ENCODE results near the gene SFMBT2. TPM values are rescaled to one million over a fixed set of nuclear protein-coding genes. Genes with fewer than 3 reads are reported as not detected.

SFMBT2 gene
- total RNA-seq, 1 donor, result 2.0 TPM

DNA sequence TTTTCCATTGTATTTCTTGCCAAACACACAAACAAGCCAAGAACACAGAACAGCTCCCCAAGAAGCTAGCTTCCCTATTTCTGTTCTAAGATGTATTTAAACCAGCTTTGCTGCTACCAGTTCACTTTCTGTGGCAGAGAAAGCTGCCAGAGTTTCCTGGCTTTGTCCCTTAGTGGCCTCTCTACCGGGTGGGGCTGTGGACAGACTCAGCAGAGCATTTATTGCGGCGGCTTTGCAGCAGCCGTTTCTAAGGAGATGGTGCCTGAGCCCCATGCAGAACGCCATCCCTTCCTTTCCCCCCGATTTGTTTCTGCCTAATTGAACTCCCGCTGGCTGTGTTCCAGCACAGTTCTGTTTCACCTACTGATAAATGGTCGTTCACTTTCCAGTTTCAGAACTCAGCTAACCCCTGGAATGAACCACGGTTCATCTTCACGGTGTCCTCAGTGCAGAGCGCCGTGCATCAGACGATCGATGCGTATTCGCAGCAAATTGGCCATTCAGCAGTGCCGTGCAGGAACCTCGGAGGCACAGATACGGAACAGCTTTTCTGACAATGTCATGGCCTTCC is 33.8 kb upstream of the SFMBT2 start:
- no peak overlapping the region for H3K4me3 ChIP-seq (ENCODE audit: low read depth, low read length)
- no peak for DNase-seq (ENCODE audit: low read depth)
- TF ChIP-seq, protein P1, sequence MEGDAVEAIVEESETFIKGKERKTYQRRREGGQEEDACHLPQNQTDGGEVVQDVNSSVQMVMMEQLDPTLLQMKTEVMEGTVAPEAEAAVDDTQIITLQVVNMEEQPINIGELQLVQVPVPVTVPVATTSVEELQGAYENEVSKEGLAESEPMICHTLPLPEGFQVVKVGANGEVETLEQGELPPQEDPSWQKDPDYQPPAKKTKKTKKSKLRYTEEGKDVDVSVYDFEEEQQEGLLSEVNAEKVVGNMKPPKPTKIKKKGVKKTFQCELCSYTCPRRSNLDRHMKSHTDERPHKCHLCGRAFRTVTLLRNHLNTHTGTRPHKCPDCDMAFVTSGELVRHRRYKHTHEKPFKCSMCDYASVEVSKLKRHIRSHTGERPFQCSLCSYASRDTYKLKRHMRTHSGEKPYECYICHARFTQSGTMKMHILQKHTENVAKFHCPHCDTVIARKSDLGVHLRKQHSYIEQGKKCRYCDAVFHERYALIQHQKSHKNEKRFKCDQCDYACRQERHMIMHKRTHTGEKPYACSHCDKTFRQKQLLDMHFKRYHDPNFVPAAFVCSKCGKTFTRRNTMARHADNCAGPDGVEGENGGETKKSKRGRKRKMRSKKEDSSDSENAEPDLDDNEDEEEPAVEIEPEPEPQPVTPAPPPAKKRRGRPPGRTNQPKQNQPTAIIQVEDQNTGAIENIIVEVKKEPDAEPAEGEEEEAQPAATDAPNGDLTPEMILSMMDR (IDR thresholded peaks at IDR 0.05; ENCODE audit: insufficient read depth, low read length), result no peak

DNA sequence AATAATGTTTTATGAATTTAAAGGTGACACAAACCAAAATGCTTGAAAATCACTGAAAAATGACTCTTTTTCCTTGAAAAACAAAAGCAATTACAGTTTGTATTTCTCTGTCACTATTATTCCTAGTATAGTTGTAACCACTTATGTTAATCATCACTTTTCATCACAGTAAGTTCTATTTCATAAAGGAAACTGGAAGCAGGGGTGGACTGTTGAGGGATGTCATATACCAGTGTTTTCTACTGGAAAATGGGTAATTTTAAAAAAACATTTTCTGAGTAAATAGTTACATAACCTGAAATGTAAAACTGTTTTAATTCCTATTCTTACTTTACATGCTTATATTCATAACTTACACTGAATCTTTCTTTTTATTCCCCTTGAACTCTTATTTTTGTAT is 32.2 kb upstream of the SFMBT2 start:
- TF ChIP-seq, protein P1 (IDR thresholded peaks at IDR 0.05; ENCODE audit: insufficient read depth, low read length), result no peak
- no peak overlapping the region for H3K4me3 ChIP-seq (ENCODE audit: low read depth, low read length)
- no peak for DNase-seq (ENCODE audit: low read depth)

DNA sequence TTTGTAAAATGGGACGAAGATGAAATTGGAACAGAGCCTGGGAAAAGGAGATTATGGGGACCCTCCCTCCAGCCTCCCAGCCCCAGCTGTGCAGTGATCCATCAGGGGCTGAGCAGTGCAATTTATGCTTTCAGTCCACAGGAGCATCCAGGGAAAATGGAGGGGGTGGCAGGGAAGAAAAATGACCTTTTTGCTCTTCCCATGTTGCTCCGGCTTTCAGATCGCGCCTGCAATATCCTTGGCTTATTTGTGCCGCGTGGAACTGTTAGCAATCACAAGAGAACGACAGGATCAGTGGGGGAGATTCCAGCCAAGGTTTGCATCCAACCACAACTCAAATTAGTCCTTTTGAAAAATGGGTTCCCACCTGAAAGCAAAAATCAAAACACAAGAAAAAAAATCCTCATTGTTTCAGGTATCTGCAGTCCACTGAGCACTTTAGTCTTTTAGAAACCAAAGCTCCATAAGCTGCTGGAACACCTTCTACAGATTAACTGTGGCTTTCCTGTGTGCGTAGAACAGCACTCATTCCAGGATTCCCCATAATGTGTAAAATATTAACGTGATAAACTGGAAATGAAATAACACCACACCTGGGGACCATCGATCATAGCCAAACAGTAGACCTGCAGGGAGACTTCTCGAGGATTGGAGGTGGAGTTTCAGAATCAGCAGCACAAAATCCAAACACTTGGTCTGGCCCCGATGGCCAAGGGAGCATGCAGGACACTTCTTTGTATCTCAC is 30.7 kb upstream of the SFMBT2 start:
- DNase-seq (ENCODE audit: low read depth), result no peak
- TF ChIP-seq, protein P1 (IDR thresholded peaks at IDR 0.05; ENCODE audit: insufficient read depth, low read length), result no peak
- no peak overlapping the region for H3K4me3 ChIP-seq (ENCODE audit: low read depth, low read length)

DNA sequence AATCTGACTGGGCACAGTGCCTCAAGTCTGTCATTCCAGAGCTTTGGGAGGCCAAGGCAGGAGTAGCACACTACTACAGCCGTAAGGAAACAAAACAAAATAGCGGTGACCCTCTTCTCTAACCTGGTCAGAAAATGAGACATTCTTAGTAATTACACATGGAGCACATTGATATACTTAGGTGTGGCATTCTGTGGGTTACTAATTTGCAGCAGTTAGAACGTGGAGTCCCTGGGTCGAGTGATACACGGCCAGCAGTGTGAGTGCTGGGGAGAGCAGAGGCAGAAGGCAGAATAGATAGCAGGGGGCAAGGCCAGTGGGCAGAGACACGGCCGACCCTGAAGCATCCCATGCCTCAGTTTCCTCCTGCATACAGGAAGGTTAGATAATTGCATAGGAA is 28.9 kb upstream of the SFMBT2 start:
- no peak overlapping the region for H3K4me3 ChIP-seq (ENCODE audit: low read depth, low read length)
- TF ChIP-seq, protein P1 (IDR thresholded peaks at IDR 0.05; ENCODE audit: insufficient read depth, low read length), result no peak
- no peak for DNase-seq (ENCODE audit: low read depth)

DNA sequence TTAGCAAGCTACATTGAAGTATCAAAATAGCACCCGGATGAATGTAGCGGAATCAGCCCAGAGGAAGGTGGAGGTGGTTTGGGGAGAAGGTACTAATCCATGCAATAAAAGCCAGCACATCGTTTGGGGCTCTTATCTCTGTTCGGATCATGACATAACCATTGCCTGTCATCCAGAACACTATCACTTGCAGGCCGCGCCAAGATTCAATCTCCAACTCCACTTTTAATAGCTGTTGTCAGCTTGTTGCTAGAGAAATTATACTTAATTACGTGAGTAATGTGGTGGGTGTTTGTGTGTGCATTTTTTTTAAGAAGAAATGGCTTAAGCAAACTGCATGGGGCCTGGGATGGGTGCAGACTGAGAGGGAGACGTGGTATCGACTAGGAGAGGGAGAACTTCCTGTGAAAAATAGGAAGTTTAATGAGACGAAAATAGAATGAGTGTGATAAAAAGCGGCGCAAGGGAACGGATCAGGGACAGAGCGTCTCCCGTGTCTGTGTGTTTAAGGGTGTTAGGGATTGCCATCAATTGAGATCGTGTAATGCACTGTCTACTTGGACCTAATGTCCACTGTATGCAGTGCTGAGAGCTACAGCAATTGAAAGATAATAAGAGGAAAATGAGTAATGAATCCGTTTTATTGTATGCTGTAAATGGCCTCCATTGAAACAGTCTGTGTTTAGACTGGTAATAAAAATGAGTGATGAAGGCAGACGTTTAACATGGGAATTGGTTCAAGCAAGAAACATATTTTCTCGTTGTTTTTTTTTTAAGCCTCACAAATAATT is 27.6 kb upstream of the SFMBT2 start:
- TF ChIP-seq, protein P1 (IDR thresholded peaks at IDR 0.05; ENCODE audit: insufficient read depth, low read length), result no peak
- H3K4me3 ChIP-seq (ENCODE audit: low read depth, low read length), result no peak overlapping the region
- no peak for DNase-seq (ENCODE audit: low read depth)

DNA sequence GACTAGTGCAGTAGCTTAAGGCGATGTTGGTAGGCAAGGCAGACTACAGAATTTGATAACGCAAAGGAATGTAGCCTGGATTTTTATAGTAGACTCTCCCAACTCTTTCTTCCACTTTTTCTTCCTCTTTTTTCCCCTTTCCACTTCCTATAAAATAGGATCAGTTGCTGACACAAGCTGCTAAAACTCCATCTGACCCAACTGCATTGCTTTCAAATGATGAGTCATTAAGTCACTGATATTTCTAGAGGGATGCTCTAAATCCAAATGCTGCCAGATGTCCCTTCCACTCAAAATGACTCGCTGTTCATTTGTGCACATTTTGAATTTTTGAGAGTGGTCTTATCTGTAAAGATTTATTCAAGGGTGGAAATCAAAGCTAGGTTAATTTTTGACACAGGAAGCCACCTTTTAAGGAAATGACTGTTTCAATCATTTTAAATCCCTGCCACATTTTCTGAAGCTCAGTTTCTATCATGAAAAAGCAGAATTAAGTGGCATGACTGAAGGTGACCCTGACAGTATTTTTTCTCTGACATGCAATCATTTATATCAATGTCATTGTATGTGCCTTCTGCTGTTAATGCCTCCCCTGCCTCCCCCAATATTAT is 25.8 kb upstream of the SFMBT2 start:
- no peak overlapping the region for H3K4me3 ChIP-seq (ENCODE audit: low read depth, low read length)
- TF ChIP-seq, protein P1 (IDR thresholded peaks at IDR 0.05; ENCODE audit: insufficient read depth, low read length), result no peak
- no peak for DNase-seq (ENCODE audit: low read depth)
